IMR-90 (cell line): ENCODE results near the gene TTLL7. TPM values are rescaled to one million over a fixed set of nuclear protein-coding genes. Genes with fewer than 3 reads are reported as not detected.

Source experiments
- ATAC-seq: fragments of 200-7000 bp; cut with Tn5 transposase; 2 replicates; pipeline ENCODE4 v1.9.1; 2020; ENCODE audit warnings: low read depth, mild to moderate bottlenecking, moderate library complexity
- BruUV-seq: library from RNA; stranded (reverse); fragments of 400-500 nt; replicated peaks from 2 replicates; lab custom pipeline; 2021; lab: Mats Ljungman, UMichigan
- CTCF ChIA-PET: fragments of 300-600 bp; formaldehyde crosslinking; extraction: SDS; loops from one replicate; lab custom pipeline; 2021; ENCODE audit warnings: antibody characterized with exemption; lab: Yijun Ruan, JAX
- POLR2A ChIA-PET: fragments of 300-600 bp; sonication (Branson Sonifier 250); formaldehyde crosslinking; loops from one replicate; lab custom pipeline; 2022; ENCODE audit warnings: antibody characterized with exemption; ENCODE audit not compliant: unreplicated experiment; lab: Charles Lee
- DNase-seq: peaks from one replicate; pipeline ENCODE4 v3.0.0; 2013
- H2AFZ ChIP-seq: replicated peaks from 2 replicates; pipeline ENCODE3; 2013; ENCODE audit warnings: low read length, mild to moderate bottlenecking; ENCODE audit not compliant: poor library complexity
- H2AK5ac ChIP-seq: 2 replicates; pipeline ENCODE4 v1.6.1; 2013; ENCODE audit warnings: low read depth, low read length, inconsistent platforms
- H2AK9ac ChIP-seq: replicated peaks from 2 replicates; pipeline ENCODE3; 2013; ENCODE audit warnings: mild to moderate bottlenecking, low read depth, low read length, moderate library complexity; ENCODE audit not compliant: poor library complexity
- H2BK120ac ChIP-seq: 2 replicates; pipeline ENCODE4 v1.6.1; 2013; ENCODE audit warnings: low read depth, low read length, inconsistent platforms
- H2BK15ac ChIP-seq: 3 replicates; pipeline ENCODE4 v1.6.1; 2013; ENCODE audit warnings: low read depth, low read length, inconsistent platforms
- H2BK20ac ChIP-seq: 2 replicates; pipeline ENCODE4 v1.6.1; 2013; ENCODE audit warnings: low read depth, mild to moderate bottlenecking, inconsistent platforms, low read length, moderate library complexity
- H2BK5ac ChIP-seq: 2 replicates; pipeline ENCODE4 v1.6.1; 2013; ENCODE audit warnings: mild to moderate bottlenecking, low read depth, low read length, inconsistent platforms; ENCODE audit not compliant: poor library complexity, severe bottlenecking
- H3K14ac ChIP-seq: replicated peaks from 2 replicates; pipeline ENCODE4 v1.6.1; 2013; ENCODE audit warnings: low read depth, low read length, inconsistent platforms
- H3K18ac ChIP-seq: 2 replicates; pipeline ENCODE4 v1.6.1; 2013; ENCODE audit warnings: low read depth, low read length, control low read depth
- H3K23ac ChIP-seq: 2 replicates; pipeline ENCODE4 v1.6.1; 2013; ENCODE audit warnings: low read depth, low read length, inconsistent platforms
- H3K27ac ChIP-seq: 2 replicates; pipeline ENCODE4 v1.5.1; 2013; ENCODE audit warnings: mild to moderate bottlenecking, control low read depth, low read length; ENCODE audit not compliant: insufficient read depth
- H3K27me3 ChIP-seq: 2 replicates; pipeline ENCODE4 v1.6.1; 2013; ENCODE audit warnings: low read length; ENCODE audit not compliant: control insufficient read depth, insufficient read depth
- H3K36me3 ChIP-seq: 2 replicates; pipeline ENCODE4 v1.6.1; 2013; ENCODE audit warnings: low read length, mixed read lengths; ENCODE audit not compliant: control insufficient read depth, insufficient read depth
- H3K4ac ChIP-seq: 2 replicates; pipeline ENCODE4 v1.6.1; 2013; ENCODE audit warnings: low read depth, low read length, inconsistent platforms
- H3K4me1 ChIP-seq: 2 replicates; pipeline ENCODE4 v1.6.1; 2013; ENCODE audit warnings: low read length, mixed read lengths; ENCODE audit not compliant: control insufficient read depth, insufficient read depth
- H3K4me2 ChIP-seq: 2 replicates; pipeline ENCODE4 v1.6.1; 2013; ENCODE audit warnings: low read depth, mild to moderate bottlenecking, control low read depth, low read length, moderate library complexity
- H3K4me3 ChIP-seq: 2 replicates; pipeline ENCODE4 v1.5.1; 2013; ENCODE audit warnings: low read depth, mild to moderate bottlenecking, control low read depth, low read length, moderate library complexity; ENCODE audit not compliant: insufficient read depth
- H3K56ac ChIP-seq: 2 replicates; pipeline ENCODE4 v1.6.1; 2013; ENCODE audit warnings: low read length, inconsistent platforms; ENCODE audit not compliant: insufficient read depth; ENCODE audit errors: extremely low read depth
- H3K79me1 ChIP-seq, 2 experiments: 2 replicates each; pipeline ENCODE4 v1.6.1; 2013; ENCODE audit warnings: low read length in 2 of 2, inconsistent platforms in 1 of 2, low read depth in 1 of 2
- H3K9ac ChIP-seq: 2 replicates; pipeline ENCODE4 v1.6.1; 2013; ENCODE audit warnings: low read depth, low read length, control low read depth
- H3K9me1 ChIP-seq: 2 replicates; pipeline ENCODE4 v1.6.1; 2013; ENCODE audit warnings: low read length, inconsistent platforms; ENCODE audit not compliant: insufficient read depth
- H3K9me3 ChIP-seq: 2 replicates; pipeline ENCODE4 v1.6.1; 2013; ENCODE audit warnings: low read length; ENCODE audit not compliant: control insufficient read depth, insufficient read depth
- H4K20me1 ChIP-seq: 2 replicates; pipeline ENCODE4 v1.6.1; 2013; ENCODE audit warnings: low read length, inconsistent platforms; ENCODE audit not compliant: insufficient read depth
- H4K5ac ChIP-seq: 2 replicates; pipeline ENCODE4 v1.6.1; 2013; ENCODE audit warnings: mild to moderate bottlenecking, low read depth, low read length, control low read depth
- H4K8ac ChIP-seq, 2 experiments: 2 replicates each; pipeline ENCODE4 v1.6.1; 2013; ENCODE audit warnings: low read depth in 2 of 2, low read length in 2 of 2, control low read depth in 1 of 2, inconsistent platforms in 1 of 2
- H4K91ac ChIP-seq: 2 replicates; pipeline ENCODE4 v1.6.1; 2013; ENCODE audit warnings: low read depth, low read length, inconsistent platforms; ENCODE audit not compliant: insufficient read depth
- BHLHE40 ChIP-seq: fragments of 150-350 bp; IDR thresholded peaks from 2 replicates; pipeline ENCODE4 v1.6.1; 2016; ENCODE audit warnings: mild to moderate bottlenecking, low read depth, low read length
- CHD1 ChIP-seq: IDR thresholded peaks from 2 replicates; pipeline ENCODE4 v1.6.1; 2012; ENCODE audit warnings: low read depth, low read length, improper control_type of control experiment
- FOS ChIP-seq: fragments of 150-350 bp; IDR thresholded peaks from 2 replicates; pipeline ENCODE4 v1.6.1; 2016; ENCODE audit warnings: low read depth, low read length
- MAZ ChIP-seq: IDR thresholded peaks from 2 replicates; pipeline ENCODE4 v1.6.1; 2012; ENCODE audit warnings: low read depth, mild to moderate bottlenecking, low read length, improper control_type of control experiment, moderate library complexity, borderline replicate concordance
- MXI1 ChIP-seq: IDR thresholded peaks from 2 replicates; pipeline ENCODE4 v1.6.1; 2012; ENCODE audit warnings: low read depth, mild to moderate bottlenecking, low read length, moderate library complexity, borderline replicate concordance
- NFE2L2 ChIP-seq: fragments of 150-350 bp; IDR thresholded peaks from 2 replicates; pipeline ENCODE4 v1.6.1; 2016; ENCODE audit warnings: low read depth, mild to moderate bottlenecking, low read length
- RFX5 ChIP-seq: IDR thresholded peaks from 2 replicates; pipeline ENCODE4 v1.8.0; 2012; ENCODE audit warnings: low read depth, mild to moderate bottlenecking, low read length, moderate library complexity
- SMC3 ChIP-seq: fragments of 150-350 bp; IDR thresholded peaks from 2 replicates; pipeline ENCODE4 v1.6.1; 2016; ENCODE audit warnings: low read depth, mild to moderate bottlenecking, antibody characterized with exemption, low read length, moderate library complexity
- whole genome bisulfite sequencing, 2 experiments: methylation state at CpG; one replicate each; pipeline versions ENCODE4 v1.1.5 to v1.1.7; 2013; ENCODE audit warnings: missing lambda C conversion rate in 2 of 2; ENCODE audit not compliant: insufficient read length in 1 of 2; ENCODE audit errors: extremely low coverage in 2 of 2; 5-methylcytosine and 5-hydroxymethylcytosine counted together
- dilution Hi-C: fragments of 300-500 bp; cut with HindIII; formaldehyde crosslinking; loops from one replicate; pipeline ENCODE4 v1.14.3; 2018; ENCODE audit warnings: low sequenced_read_pairs; ENCODE audit not compliant: unreplicated experiment
- in situ Hi-C: fragments of 300-500 bp; cut with MboI; formaldehyde crosslinking; loops from 3 replicates; pipeline ENCODE4 v1.14.3; 2019; ENCODE audit warnings: low sequenced_read_pairs, inconsistent platforms, mixed read lengths
- intact Hi-C: fragments of 100-400 bp; cut with micrococcal nuclease; formaldehyde crosslinking; loops from 2 replicates; pipeline ENCODE4 v1.10.0; 2022
- polyA plus RNA-seq, 3 experiments: library from polyadenylated mRNA; depleted of rRNA; stranded (reverse); fragments of >200 nt; gene quantifications; 2 replicates each; pipeline ENCODE4 v1.2.3, GENCODE V29; 2012; ENCODE audit warnings: low replicate concordance in 1 of 3
- total RNA-seq: library from RNA; depleted of rRNA; stranded (reverse); fragments of >200 nt; gene quantifications from 2 replicates; pipeline ENCODE4 v1.2.3, GENCODE V29; 2012

The TTLL7 gene
- total and polyA plus RNA-seq, 2 of the 4 experiments (the other 2 are of a cell fraction): 5.7 to 8.1 TPM

DNA sequence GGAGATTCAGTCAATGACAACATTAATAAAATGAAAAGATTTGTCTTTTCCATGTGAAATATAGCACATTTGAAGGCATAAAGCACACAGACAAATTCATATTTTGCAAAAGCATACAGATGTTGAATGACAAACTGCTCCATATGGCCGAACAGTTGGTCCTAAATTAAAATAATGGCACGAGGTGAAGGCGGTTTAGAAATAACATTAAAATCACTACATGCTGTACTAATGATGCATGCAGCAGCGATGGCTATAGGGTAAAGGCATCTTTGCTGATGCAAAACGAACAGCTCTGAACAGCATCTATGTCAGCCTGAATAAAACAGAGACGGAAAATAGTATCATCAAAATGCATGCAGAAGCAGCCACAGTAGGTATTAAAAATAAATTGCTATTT, 102.6 kb downstream of the TTLL7 start:
- no peak overlapping the region for H4K5ac ChIP-seq
- H3K9ac ChIP-seq: no peak overlapping the region
- TF ChIP-seq BHLHE40: no peak
- TF ChIP-seq FOS: no peak
- TF ChIP-seq SMC3: no peak
- no peak for TF ChIP-seq CHD1
- no peak for TF ChIP-seq RFX5
- no peak for TF ChIP-seq NFE2L2
- no peak for TF ChIP-seq MAZ
- no peak for TF ChIP-seq MXI1
- peaks cover 2% of the 10 kb centered on the region; the same call in 1 of the 2 replicates for H3K4me1 ChIP-seq
- no peak overlapping the region for H2BK20ac ChIP-seq
- H3K9me3 ChIP-seq: no peaks in the 10 kb centered on the region
- in situ Hi-C loops: no loop called here
- no peak overlapping the region for H3K27ac ChIP-seq
- no peak overlapping the region for H4K91ac ChIP-seq
- H3K36me3 ChIP-seq: no peaks in the 10 kb centered on the region
- ChIA-PET CTCF (interaction anchor here (1.8 kb wide), 1 partner anchor 14 kb away, joined by 7 read pairs; no protein-coding TSS in a partner anchor), POLR2A (no interaction called here)
- no peak overlapping the region for H3K4ac ChIP-seq
- intact Hi-C loops: no loop called here
- WGBS, 2 experiments: no CpG with 5 or more reads among the region's 6 CpGs
- no TSS peak for BruUV-seq
- H3K27me3 ChIP-seq: no peaks in the 10 kb centered on the region
- no peak overlapping the region for H2AK9ac ChIP-seq
- no peak overlapping the region for H3K23ac ChIP-seq
- peaks cover 3% of the 10 kb centered on the region; the same call in 1 of the 2 replicates for H3K9me1 ChIP-seq
- H4K20me1 ChIP-seq: no peaks in the 10 kb centered on the region
- H2BK120ac ChIP-seq: no peak overlapping the region
- H3K4me2 ChIP-seq: no peak overlapping the region
- no peak overlapping the region for H2BK15ac ChIP-seq
- DNase-seq: no peak
- H3K79me1 ChIP-seq: no peaks in the 10 kb centered on the region
- no peak overlapping the region for H3K18ac ChIP-seq
- H3K56ac ChIP-seq: no peak overlapping the region
- dilution Hi-C loops: no loop called here
- H3K14ac ChIP-seq: no peak overlapping the region
- H4K8ac ChIP-seq: no peak overlapping the region
- no peak overlapping the region for H2AK5ac ChIP-seq
- no peak overlapping the region for H2AFZ ChIP-seq
- no peak overlapping the region for H2BK5ac ChIP-seq
- ATAC-seq: no peak
- H3K4me3 ChIP-seq: no peak overlapping the region
